Superior temporal gyrus (tissue), 1 donor: Measurements from ENCODE around the gene CASP10.

ENCODE experiments used
- DNase-seq: peaks from one replicate; pipeline ENCODE4 v3.0.0-alpha.2; 2016; ENCODE audit errors: extremely low spot score

Gene CASP10

DNA sequence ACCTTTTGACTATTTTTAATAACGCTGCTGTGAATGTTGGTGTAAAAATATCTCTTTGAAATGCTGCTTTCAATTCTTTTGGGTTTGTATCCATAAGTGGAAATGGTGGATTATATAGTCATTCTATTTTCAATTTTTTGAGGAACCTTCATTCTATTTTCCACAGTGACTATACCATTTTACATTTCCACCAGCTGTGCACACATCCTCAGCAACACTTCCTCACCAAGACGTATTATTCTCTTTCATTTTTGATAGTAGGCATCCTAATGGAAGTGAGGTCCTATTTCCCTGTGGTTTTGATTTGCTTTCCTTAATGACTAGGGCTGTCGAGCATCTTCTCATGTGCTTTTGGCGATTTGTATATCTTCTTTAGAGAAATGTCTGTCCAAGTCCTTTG lies 14.8 kb downstream of the CASP10 start:
- no peak for DNase-seq

DNA sequence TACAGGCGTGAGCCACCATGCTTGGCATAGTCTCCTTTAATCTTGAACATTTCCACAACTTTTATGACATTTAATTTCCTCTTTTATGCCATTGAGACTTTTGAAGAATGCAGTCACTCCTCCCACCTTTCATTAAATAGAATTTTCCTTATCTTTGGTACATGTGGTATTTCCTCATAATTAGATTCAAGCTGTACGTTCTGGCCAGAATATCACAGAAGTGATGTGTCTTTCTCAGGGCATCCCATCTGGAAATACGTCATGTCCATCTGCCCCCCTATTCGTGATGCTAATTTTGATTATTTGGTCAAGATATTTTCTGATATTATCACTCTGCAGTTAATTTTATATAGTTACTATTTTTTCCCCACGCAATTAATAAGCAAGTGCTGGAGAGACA lies 16.9 kb downstream of the CASP10 start:
- no peak for DNase-seq

DNA sequence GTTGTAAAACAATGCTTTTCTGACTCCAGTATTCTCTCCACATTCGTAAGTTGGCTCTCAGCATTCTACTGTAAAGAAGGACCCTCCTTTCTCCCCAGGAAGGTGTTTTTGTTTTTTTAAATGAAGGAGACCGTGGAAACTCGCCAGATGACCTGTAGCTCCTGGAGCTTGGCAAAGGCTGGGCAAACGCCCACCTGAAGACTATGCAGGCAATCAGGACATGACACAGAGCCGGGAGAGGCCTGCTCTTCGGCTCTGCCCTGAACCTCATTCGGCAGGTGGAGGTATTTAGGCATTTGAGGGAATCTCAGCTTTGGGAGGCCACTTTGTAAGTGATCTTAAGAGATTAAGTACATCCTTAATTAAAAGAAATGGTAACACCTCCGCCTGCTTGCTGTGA lies 17.4 kb downstream of the CASP10 start:
- no peak for DNase-seq

DNA sequence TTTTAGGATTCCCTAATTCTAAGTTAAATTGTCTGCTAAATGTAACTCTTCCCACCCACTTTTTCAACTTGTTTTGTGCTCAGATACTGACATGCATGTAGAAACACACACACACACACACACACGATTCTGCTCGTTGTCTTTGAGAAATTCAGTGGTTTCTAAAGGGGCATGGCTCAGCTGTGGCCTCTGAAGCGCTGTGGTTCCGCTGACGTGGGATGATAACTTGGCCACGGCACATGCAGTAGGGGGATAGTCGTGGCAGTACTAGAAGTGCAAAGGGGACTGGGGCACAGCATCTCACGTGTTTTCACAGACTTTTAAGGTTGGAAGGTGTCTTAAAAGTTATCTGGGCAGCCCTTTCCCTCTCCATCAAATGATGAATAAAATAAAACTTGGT lies 18.4 kb downstream of the CASP10 start:
- DNase-seq: no peak

DNA sequence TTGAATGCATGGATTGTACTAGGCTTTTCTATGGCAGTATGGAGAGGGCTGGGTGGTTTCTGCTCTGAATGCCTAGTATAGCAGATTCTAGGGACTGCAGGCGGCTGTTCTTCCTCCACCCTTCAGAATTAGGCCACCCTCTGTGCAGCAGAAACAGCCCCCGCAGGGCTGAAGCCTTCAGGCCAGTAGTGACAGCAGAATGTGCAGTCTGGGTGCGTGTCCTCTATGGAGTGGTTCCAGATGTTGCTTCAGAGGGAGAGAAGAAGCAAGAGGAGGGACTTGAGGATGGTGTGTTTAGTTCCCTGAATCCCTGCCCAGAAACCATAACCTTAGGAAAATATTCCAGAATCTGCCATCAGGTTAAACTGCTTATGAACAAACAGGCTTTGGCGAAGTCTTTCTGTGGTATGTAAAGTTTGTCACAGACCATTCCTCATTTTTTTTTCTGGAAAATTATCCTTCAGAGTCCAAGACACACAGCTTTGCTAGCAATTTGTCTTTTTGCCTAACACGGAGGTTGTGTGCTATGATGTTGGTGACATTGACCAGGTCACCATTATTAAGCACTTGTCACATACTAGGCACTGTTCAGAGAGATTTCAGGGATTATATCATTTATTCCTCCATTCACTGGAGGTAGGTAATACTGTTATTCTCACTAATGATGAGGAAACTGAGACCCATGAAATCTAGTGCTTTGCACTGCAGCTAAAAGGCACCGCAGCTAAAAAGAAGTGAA lies 21.1 kb downstream of the CASP10 start:
- DNase-seq: no peak

DNA sequence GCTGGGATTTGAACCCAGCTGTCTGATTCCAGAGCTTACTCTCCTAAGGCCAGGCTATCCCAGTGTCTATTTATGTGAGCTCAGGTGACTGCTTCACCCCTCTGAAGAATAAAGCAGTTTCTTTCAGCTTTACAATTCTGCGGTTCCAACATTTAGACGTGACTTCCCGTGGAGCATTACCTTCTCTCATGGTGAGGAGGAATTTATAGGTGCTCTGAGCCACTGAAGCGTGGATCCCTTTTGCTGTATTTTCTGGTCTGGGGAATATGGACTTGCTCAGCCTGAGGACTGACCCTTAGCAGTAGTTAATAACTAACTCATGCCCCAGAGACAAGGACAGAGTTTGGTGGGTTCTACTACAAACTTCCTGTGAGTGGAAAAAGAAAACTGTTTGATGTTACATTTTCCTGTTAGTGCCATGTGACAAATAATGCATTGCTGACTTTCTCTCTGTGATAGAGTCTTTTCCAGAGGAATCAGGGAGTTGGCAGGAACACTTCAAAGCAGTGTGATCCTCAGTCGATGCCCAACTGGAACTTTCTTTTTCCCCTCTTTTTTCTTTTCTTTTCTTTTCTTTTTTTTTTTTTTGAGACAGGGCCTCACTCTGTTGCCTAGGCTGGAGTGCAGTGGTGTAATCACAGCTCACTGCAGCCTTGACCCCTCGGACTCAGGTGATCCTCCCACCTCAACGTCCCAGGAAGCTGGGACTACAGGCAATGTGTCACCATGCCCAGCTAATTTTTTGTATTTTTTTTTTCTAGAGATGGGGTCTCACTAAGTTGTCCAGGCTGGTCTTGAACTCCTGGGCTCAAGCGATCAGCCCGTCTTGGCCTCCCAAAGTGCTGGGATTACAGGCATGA lies 21.9 kb downstream of the CASP10 start:
- no peak for DNase-seq

DNA sequence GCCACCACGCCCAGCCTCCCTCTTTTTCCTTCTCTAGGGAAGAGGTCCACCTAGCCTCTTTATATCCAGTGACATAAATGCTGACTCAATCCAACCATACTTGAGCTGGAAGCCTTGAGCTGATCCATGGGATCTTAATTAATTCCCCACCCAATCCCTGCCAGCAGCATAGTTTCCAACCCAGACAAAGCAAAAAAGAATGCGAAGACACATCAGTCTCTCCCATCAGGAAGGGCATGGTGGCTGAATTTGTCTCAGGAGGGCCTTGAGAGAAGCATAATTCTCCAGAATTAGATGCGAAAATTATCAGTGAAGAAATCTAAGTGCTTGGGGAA lies 22.5 kb downstream of the CASP10 start:
- DNase-seq: no peak

DNA sequence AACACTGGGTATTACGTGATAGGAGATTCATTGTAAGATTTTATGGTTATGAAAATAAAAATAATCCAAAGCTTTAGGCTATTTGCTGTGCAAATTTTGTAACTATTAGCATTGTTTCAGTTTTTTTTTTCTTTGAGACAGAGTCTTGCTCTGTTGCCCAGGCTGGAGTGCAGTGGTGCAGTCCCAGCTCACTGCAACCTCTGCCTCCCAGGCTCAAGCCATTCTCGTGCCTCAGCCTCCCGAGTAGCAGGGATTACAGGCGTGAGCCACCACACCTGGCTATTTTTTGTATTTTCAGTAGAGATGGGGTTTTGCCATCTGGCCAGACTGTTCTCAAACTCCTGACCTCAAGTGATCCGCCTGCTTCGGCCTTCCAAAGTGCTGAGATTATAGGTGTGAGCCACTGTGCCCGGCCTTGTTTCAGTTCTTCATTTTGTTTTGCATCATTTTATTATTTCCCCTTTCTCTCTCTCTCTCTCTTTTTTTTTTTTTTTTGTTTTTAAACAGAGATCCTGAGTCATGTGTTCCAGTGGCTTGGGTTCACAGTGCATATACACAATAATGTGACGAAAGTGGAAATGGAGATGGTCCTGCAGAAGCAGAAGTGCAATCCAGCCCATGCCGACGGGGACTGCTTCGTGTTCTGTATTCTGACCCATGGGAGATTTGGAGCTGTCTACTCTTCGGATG lies 25.8 kb downstream of the CASP10 start:
- DNase-seq: no peak

DNA sequence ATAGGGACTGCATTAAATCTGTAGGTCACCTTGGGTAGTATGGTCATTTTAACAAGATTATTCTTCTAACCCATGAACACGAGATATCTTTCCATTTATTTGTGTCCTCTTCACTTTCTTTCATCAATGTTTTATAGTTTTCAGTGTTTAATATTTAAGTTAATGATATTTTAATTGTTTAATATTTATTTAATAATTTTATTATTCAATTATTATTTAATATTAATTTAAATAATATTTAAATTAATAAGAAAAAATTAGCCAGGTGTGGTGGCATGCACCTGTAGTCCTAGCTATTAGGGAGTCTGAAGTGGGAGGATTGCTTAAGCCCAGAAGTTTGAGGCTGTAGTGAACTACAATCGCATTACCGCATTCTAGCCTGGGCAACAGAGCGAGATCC lies 33.0 kb downstream of the CASP10 start:
- DNase-seq: no peak

DNA sequence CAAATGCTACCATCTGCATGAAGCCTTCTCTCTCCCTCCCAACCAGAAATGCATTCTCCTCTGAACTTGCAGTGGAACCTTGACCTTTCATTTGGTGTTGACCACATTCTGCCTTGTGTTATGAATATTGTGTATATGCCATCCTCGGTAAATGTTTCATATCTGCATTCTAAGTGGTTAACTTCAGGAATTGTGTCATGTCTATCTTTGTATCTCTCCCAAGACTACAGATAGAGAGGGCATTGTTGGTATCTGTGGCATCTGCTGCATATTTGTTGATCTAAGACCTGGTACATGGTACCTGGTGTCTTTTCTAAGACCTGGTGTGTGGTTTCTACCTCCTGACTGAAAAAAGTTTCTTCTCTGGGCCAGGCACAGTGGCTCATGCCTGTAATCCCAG lies 34.0 kb downstream of the CASP10 start:
- DNase-seq: no peak

DNA sequence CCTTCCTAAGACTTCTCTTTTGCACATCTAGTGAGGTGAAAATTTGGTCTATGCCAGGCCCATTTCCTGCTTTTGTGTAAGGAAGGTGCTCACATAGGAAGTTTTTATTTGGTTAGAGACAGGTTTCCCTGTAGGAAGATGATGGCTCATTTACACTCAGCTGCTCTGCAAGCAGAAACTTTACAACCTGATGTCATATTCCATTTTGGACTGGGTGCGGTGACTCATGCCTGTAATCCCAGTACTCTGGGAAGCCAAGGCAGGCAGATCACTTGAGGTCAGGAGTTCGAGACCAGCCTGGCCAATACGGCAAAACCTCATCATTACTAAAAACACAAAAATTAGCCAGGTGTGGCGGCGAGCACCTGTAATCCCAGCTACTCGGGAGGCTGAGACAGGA lies 35.8 kb downstream of the CASP10 start:
- DNase-seq: no peak

DNA sequence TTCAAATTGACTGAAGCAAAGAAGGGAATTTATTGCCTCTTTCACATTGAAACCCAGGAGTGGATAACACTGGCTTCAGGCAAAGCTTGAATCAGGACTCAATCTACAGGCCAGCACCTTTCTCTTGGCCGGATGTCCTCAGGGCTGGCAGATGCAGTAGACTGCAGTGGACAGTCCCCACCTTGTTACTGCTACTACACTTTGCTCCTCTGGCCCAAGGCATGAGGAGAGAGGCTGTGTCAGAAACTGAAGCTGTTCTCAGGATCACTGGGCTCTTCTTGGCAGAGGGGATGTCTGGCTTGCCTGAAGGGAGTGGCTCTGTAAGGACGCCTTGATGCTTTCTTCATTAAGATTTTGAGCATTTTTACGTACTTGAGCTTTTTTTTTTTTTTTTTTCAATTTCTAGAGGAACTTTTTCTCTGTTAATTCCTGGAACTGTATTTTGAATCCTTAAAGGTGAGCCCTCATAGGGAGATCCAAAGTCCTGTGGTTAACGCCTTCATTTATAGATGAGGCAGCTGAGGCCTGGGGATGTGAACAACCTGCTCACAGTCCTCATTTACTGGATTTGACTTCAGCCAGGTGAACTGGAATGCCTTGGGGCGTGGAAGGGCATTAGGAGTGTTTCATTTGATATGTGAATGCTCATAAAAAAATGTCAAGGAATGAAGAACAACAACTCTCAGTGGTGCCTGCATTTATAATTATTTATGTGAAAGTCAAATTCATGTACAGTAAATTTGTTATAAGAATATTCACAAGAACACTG lies 36.6 kb downstream of the CASP10 start:
- DNase-seq: no peak

DNA sequence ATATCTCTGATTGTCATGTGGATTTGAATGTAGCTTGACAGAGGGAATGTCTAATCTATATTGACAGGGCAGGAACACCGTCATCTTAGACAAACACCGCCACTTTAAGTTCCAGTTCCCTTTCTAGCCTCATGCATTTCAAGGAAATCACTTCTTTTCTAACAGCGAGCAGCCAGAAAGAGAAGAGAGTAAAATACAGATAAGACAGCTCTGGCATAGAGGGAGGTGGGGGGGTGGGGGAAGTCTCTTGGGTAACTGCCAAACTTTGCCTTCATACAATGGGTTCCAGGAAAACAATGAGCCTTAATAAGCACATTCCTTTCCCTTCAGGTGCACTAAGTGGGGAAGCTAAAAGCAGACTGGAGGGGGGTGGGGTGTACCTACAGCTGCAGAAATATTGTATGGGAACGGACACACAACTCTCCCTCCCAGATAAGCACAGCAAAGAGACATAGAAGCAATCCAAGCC lies 37.2 kb downstream of the CASP10 start:
- no peak for DNase-seq

DNA sequence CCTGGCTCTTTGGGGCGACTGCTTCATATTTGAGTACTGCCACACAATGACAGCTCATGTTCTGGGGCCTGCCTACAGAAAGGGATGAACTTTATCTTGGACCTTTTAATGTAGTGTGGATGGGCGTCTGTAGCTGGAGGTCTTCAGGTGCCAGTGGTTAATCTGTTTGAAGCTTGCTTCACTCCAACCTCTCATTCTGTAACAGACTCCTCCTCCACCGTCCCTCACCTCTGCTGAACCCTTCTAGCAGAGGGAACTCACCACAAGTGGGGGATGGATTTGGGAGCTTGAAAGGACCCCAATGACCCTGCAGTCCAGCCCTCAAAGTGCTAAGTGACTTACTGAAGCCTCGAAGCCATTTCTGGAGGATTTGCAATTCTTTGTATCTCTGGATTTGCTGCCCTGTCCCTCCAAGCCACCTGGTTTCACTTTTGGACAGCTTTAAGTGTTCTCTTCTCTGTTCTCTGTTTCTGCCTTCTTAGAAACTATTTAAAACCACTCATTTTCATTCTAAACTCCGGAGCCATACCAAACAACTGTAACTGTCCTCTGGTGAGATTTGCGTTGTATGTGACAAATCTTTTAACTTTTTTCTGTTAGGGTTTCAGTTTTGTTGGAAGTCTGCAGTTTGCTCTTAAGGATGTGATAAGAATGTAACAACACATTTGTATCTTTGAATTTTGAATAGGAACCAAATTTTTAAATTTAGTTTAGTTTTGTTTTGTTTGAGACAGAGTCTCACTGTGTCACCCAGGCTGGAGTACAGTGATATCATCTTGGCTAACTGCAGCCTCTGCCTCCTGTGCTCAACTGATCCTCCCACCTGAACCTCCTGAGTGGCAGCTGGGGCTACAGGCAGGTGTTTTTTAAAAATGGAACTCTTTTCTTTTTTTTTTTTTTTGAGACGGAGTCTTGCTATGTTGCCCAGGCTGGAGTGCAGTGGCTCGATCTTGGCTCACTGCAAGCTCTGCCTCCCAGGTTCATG lies 40.4 kb downstream of the CASP10 start:
- no peak for DNase-seq

DNA sequence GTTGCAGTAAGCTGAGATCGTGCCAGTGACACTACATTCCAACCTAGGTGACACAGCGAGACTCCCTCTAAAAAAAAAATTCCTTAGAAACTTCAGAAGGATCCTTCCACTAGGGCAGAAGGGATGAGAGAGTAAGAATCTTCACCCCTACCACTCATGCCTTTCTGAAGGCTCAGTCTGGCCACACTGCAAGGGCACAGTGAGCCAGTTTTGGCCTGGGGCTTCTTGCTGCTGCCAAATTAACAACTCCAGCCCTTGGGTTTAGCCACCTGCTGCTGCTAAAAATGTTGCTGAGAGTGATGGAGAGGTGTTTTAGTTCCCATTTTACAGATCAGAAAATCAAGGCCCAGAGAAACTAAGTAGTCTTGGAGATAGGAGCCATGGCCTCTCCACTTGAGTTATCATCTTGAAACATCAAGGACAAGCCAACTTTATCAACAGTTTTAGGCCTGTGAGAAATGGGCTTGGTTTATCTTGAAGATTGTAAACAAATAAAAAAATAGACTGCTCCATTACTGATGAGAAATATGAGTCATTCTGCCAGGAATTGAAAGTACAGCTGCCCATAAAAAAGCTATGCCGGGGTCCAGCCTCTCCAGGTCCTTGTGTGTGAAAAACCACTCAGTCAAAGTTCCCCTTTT lies 45.5 kb downstream of the CASP10 start:
- no peak for DNase-seq

DNA sequence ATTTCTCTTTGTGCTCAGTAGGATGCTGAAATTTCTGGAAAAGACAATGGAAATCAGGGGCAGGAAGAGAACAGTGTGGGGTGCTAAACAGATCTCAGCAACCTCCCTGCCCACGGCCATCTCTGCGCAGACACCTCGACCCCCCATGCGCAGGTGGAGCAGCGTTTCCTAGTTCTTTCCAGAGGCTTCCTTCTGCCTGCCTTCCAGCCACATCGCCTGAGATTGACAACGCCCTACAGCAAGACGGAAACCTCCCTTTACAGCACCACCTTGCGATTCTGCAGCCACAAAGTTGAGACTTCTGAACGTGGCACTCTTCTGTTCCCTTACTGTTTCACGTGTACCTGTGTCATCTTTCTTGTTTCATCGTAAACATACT lies 46.0 kb downstream of the CASP10 start:
- DNase-seq: no peak

DNA sequence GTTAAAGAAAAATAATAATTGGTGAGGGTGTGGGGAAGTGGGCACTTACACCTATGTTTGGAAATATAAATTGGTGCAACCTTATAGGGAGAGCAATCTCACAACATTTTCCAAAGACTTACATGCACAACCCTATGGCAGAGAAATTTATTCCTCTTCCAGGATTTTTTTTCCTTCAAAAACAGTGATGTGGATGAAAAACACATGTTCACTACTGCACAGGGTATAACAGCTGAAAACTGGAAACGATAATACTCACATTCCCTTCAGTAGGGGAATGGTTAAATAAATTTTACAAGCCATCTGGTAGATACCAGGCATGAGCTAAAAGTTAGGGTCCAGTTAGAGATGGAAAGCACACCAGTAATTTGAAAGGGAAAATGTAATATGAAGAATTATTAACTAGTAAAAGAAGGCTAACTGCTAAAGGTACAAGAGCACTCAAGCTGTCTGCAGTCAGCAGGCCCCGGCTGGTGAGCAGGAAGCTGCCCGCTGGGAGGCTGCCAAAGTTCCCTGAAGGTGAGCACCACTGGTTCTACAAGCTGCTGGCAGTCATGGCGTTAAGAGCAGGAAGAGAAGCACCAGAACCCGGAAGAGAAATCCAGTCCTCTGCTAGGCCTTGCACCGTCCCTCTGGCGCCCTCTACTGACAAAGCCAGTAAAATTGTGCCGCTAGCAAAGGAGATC lies 49.0 kb downstream of the CASP10 start:
- DNase-seq: peak; percentile 70

DNA sequence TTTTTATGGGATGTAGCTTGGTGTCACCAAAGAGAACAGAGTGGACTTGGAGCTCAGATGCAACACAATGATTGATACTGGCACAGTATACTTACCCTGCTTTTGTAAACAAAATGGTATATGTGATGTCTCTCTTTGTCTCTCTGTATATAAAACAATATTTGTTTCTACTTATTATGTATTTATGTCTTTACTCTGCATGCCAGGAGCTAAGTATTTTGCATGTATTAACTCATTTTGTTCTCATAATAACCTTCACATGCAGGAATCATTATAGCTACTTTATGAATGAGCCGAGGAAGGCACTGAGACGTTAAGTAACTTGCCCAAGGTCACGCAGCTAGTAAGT lies 49.5 kb downstream of the CASP10 start:
- no peak for DNase-seq

DNA sequence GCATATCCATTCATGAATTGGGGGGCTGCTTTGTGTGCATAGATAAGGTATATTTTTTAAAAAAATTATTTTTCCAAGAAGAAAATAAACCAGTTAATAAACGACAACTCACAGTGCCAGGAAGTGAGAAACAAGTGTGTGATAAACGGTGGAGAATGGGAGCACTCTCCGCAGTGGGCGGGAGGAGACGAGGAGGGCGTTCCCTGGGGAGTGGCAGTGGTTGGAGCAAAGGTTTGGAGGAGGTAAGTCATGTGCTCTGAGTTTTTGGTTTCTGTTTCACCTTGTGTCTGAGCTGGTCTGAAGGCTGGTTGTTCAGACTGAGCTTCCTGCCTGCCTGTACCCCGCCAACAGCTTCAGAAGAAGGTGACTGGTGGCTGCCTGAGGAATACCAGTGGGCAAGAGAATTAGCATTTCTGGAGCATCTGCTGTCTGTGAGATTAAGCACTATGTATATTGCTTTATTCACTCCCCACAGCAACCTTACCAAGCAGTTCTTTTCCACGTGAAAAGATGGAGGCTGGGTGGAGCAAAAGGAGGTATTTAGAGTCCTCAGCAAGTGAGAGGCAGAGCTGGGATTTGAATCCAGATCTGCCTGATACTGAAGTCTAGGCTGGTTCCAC lies 50.4 kb downstream of the CASP10 start:
- DNase-seq: no peak
